HepG2 (cell line): ENCODE data around the gene CENPK. TPM values are rescaled to one million over a fixed set of nuclear protein-coding genes. Genes with fewer than 3 reads are reported as not detected.
A peak's percentile ranks its signal among the peaks of the same experiment; 100 is the strongest.

Source experiments
- GATAD2A ChIP-seq: IDR thresholded peaks from 2 replicates; pipeline ENCODE4 v1.6.1; 2016
- HHEX ChIP-seq: IDR thresholded peaks from 2 replicates; pipeline ENCODE4 v1.6.1; 2016; ENCODE audit warnings: control low read depth
- HINFP ChIP-seq: sonication (generic); formaldehyde crosslinking; IDR thresholded peaks from 2 replicates; pipeline ENCODE4 v1.4.0; 2020; ENCODE audit warnings: low read depth, mild to moderate bottlenecking, missing genetic modification reagents
- HNRNPLL ChIP-seq: fragments of 200-400 bp; formaldehyde crosslinking; IDR thresholded peaks from 2 replicates; pipeline ENCODE4 v1.6.1; 2017; ENCODE audit warnings: mild to moderate bottlenecking, low read depth, low read length; ENCODE audit not compliant: poor library complexity, severe bottlenecking
- IKZF1 ChIP-seq: fragments of 450-650 bp; IDR thresholded peaks from 2 replicates; pipeline ENCODE4 v1.7.1; 2016
- JUND ChIP-seq: sonication (generic); formaldehyde crosslinking; IDR thresholded peaks from 2 replicates; pipeline ENCODE4 v1.8.0; 2022; ENCODE audit warnings: mild to moderate bottlenecking, missing genetic modification reagents
- LCORL ChIP-seq, 2 experiments: fragments of 450-650 bp in 1 of 2; sonication (generic) in 1 of 2; formaldehyde crosslinking in 1 of 2; IDR thresholded peaks; 2 replicates each; pipeline versions ENCODE4 v1.5.0 to v1.6.1; 2017 to 2020; ENCODE audit warnings: antibody characterized with exemption in 1 of 2, missing genetic modification reagents in 1 of 2
- NCOA2 ChIP-seq: sonication (generic); formaldehyde crosslinking; IDR thresholded peaks from 2 replicates; pipeline ENCODE4 v1.8.0; 2022; ENCODE audit warnings: inconsistent platforms
- NFATC3 ChIP-seq: sonication (generic); formaldehyde crosslinking; IDR thresholded peaks from 2 replicates; pipeline ENCODE4 v1.5.1; 2020; ENCODE audit warnings: mild to moderate bottlenecking, missing genetic modification reagents
- RORA ChIP-seq: sonication (generic); formaldehyde crosslinking; IDR thresholded peaks from 2 replicates; pipeline ENCODE4 v1.5.0; 2020; ENCODE audit warnings: mild to moderate bottlenecking, missing genetic modification reagents, moderate library complexity
- THAP8 ChIP-seq: sonication (generic); formaldehyde crosslinking; IDR thresholded peaks from 2 replicates; pipeline ENCODE4 v1.5.1; 2020; ENCODE audit warnings: missing genetic modification reagents, mild to moderate bottlenecking, borderline replicate concordance
- ZMAT5 ChIP-seq: sonication (generic); formaldehyde crosslinking; IDR thresholded peaks from 2 replicates; pipeline ENCODE4 v1.5.0; 2020; ENCODE audit warnings: mild to moderate bottlenecking, low read depth, missing genetic modification reagents, borderline replicate concordance
- ZNF282 ChIP-seq: fragments of 450-650 bp; IDR thresholded peaks from 2 replicates; pipeline ENCODE4 v1.6.1; 2018; ENCODE audit not compliant: partially characterized antibody
- ZNF430 ChIP-seq: sonication (generic); formaldehyde crosslinking; IDR thresholded peaks from 2 replicates; pipeline ENCODE4 v1.9.0; 2021; ENCODE audit warnings: mild to moderate bottlenecking, missing genetic modification reagents
- ZNF460 ChIP-seq: sonication (generic); formaldehyde crosslinking; IDR thresholded peaks from 2 replicates; pipeline ENCODE4 v1.5.1; 2020; ENCODE audit warnings: missing genetic modification reagents, mild to moderate bottlenecking, borderline replicate concordance
- ZNF530 ChIP-seq: sonication (generic); formaldehyde crosslinking; IDR thresholded peaks from 2 replicates; pipeline ENCODE4 v1.5.0; 2020; ENCODE audit warnings: low read depth, mild to moderate bottlenecking, missing genetic modification reagents
- ZNF567 ChIP-seq: sonication (generic); formaldehyde crosslinking; IDR thresholded peaks from 2 replicates; pipeline ENCODE4 v1.8.1; 2023; ENCODE audit warnings: mild to moderate bottlenecking, missing genetic modification reagents, borderline replicate concordance
- ZNF570 ChIP-seq: sonication (generic); formaldehyde crosslinking; IDR thresholded peaks from 2 replicates; pipeline ENCODE4 v1.4.0; 2020; ENCODE audit warnings: mild to moderate bottlenecking, missing genetic modification reagents, borderline replicate concordance
- ZNF644 ChIP-seq: IDR thresholded peaks from 2 replicates; pipeline ENCODE4 v1.6.1; 2016; ENCODE audit warnings: low read depth
- ZNF839 ChIP-seq: sonication (generic); formaldehyde crosslinking; IDR thresholded peaks from 2 replicates; pipeline ENCODE4 v1.4.0; 2020; ENCODE audit warnings: missing genetic modification reagents, mild to moderate bottlenecking, borderline replicate concordance
- ZNF878 ChIP-seq: sonication (generic); formaldehyde crosslinking; IDR thresholded peaks from 2 replicates; pipeline ENCODE4 v1.8.1; 2023; ENCODE audit warnings: mild to moderate bottlenecking, missing genetic modification reagents, moderate library complexity
- ZSCAN12 ChIP-seq: sonication (generic); formaldehyde crosslinking; IDR thresholded peaks from 2 replicates; pipeline ENCODE4 v1.9.0; 2021; ENCODE audit warnings: mild to moderate bottlenecking, missing genetic modification reagents
- polyA plus RNA-seq, 8 experiments: library from polyadenylated mRNA; depleted of rRNA in 3 of 8; stranded (reverse) in 7 of 8; unstranded in 1 of 8; fragments of >200 nt; fragmentation: Illumina TruSeq in 4 of 8; extraction: Trizol in 4 of 8; gene quantifications; 2 replicates each; pipeline versions ENCODE4 v1.2.1 to v1.2.3, GENCODE V29; 2011 to 2016; ENCODE audit warnings: low read depth in 4 of 8, missing spikeins in 1 of 8, mixed read lengths in 1 of 8; ENCODE audit not compliant: insufficient read depth in 1 of 8
- total RNA-seq, 5 experiments: library from RNA; depleted of rRNA; stranded (reverse); fragments of >200 nt; fragmentation: Illumina TruSeq; extraction: Trizol; gene quantifications; 2 replicates each; pipeline ENCODE4 v1.2.3, GENCODE V29; 2016; ENCODE audit warnings: low read depth in 1 of 5
- TF ChIP-seq, protein P1 (sequence below): sonication (generic); formaldehyde crosslinking; IDR thresholded peaks from 2 replicates; pipeline ENCODE4 v1.4.0; 2020; ENCODE audit warnings: missing genetic modification reagents
- TF ChIP-seq, protein P2 (sequence below): sonication (generic); formaldehyde crosslinking; IDR thresholded peaks from 2 replicates; pipeline ENCODE4 v1.5.0; 2020; ENCODE audit warnings: mild to moderate bottlenecking, missing genetic modification reagents

Gene CENPK
- total and polyA plus RNA-seq, 2 of the 13 experiments (the other 11 are each of a cell fraction or from before 2014, with no cell fraction given) = 14.3 to 54.4 TPM

DNA sequence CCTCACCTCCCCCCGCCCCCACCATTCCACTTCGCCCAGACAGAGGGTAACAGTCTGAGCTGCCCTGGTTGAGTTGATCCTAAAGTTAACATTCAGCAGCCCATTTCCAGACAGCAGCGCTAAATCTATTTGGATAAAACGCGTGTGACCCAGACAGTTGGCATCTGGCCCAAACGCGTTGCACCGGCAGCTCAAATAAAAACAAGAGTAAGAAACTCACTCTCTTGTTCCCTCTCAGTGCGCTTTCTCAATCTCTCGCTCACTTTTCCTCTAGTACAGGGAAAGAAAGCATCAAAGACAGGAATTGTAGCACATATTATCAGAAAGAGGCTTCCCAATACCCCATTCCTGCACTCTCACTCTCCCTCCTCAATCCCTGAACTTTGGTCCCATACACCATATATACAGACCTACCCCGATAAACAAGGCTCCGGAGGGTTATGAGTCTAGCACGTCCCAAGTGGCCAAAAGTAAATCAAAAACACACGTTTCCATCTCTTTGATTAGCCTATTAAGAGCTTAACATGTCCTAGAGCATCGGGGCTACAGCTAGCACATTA lies 82.6 kb downstream of the CENPK start (continued):
- TF ChIP-seq ZMAT5 (CRISPR knock-in tag) = no peak
- no peak for TF ChIP-seq ZNF460
- TF ChIP-seq HINFP (CRISPR knock-in tag) = no peak
- TF ChIP-seq ZNF430 = no peak
- no peak for TF ChIP-seq ZNF530
- TF ChIP-seq ZNF644 (CRISPR knock-in tag) = 0 out of 2 replicates have a peak, but pooled peaks have one; percentile 54
- no peak for TF ChIP-seq HHEX (CRISPR knock-in tag)
- TF ChIP-seq ZNF878 = no peak
- no peak for TF ChIP-seq ZNF282
- no peak for TF ChIP-seq ZSCAN12
- TF ChIP-seq ZNF567 (CRISPR knock-in tag) = no peak
- TF ChIP-seq, protein P1, sequence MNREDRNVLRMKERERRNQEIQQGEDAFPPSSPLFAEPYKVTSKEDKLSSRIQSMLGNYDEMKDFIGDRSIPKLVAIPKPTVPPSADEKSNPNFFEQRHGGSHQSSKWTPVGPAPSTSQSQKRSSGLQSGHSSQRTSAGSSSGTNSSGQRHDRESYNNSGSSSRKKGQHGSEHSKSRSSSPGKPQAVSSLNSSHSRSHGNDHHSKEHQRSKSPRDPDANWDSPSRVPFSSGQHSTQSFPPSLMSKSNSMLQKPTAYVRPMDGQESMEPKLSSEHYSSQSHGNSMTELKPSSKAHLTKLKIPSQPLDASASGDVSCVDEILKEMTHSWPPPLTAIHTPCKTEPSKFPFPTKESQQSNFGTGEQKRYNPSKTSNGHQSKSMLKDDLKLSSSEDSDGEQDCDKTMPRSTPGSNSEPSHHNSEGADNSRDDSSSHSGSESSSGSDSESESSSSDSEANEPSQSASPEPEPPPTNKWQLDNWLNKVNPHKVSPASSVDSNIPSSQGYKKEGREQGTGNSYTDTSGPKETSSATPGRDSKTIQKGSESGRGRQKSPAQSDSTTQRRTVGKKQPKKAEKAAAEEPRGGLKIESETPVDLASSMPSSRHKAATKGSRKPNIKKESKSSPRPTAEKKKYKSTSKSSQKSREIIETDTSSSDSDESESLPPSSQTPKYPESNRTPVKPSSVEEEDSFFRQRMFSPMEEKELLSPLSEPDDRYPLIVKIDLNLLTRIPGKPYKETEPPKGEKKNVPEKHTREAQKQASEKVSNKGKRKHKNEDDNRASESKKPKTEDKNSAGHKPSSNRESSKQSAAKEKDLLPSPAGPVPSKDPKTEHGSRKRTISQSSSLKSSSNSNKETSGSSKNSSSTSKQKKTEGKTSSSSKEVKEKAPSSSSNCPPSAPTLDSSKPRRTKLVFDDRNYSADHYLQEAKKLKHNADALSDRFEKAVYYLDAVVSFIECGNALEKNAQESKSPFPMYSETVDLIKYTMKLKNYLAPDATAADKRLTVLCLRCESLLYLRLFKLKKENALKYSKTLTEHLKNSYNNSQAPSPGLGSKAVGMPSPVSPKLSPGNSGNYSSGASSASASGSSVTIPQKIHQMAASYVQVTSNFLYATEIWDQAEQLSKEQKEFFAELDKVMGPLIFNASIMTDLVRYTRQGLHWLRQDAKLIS = no peak
- TF ChIP-seq THAP8 (CRISPR knock-in tag) = no peak
- peak; percentile 34; the same call in 1 of the 2 replicates for TF ChIP-seq GATAD2A (CRISPR knock-in tag)
- TF ChIP-seq ZNF570 = no peak
- TF ChIP-seq, protein P2, sequence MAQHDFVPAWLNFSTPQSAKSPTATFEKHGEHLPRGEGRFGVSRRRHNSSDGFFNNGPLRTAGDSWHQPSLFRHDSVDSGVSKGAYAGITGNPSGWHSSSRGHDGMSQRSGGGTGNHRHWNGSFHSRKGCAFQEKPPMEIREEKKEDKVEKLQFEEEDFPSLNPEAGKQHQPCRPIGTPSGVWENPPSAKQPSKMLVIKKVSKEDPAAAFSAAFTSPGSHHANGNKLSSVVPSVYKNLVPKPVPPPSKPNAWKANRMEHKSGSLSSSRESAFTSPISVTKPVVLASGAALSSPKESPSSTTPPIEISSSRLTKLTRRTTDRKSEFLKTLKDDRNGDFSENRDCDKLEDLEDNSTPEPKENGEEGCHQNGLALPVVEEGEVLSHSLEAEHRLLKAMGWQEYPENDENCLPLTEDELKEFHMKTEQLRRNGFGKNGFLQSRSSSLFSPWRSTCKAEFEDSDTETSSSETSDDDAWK (CRISPR knock-in tag) = no peak
- no peak for TF ChIP-seq JUND (CRISPR knock-in tag)
- TF ChIP-seq HNRNPLL = no peak
- TF ChIP-seq NCOA2 (CRISPR knock-in tag) = no peak
- no peak for TF ChIP-seq ZNF839 (CRISPR knock-in tag)
- TF ChIP-seq NFATC3 (CRISPR knock-in tag) = no peak
- TF ChIP-seq IKZF1 = no peak
- TF ChIP-seq RORA (CRISPR knock-in tag) = no peak
- TF ChIP-seq LCORL (IDR thresholded peaks at IDR 0.05) = no peak
- TF ChIP-seq LCORL (CRISPR knock-in tag; IDR thresholded peaks at IDR 0.05) = no peak
